IMR-90 (cell line): ENCODE data around the gene GTF2F2. TPM values are rescaled to one million over a fixed set of nuclear protein-coding genes. Genes with fewer than 3 reads are reported as not detected.

Experiments used
- ATAC-seq: fragments of 200-7000 bp; cut with Tn5 transposase; 2 replicates; pipeline ENCODE4 v1.9.1; 2020; ENCODE audit warnings: low read depth, mild to moderate bottlenecking, moderate library complexity
- BruUV-seq: library from RNA; stranded (reverse); fragments of 400-500 nt; replicated peaks from 2 replicates; lab custom pipeline; 2021; lab: Mats Ljungman, UMichigan
- CTCF ChIA-PET: fragments of 300-600 bp; formaldehyde crosslinking; extraction: SDS; loops from one replicate; lab custom pipeline; 2021; ENCODE audit warnings: antibody characterized with exemption; lab: Yijun Ruan, JAX
- POLR2A ChIA-PET: fragments of 300-600 bp; sonication (Branson Sonifier 250); formaldehyde crosslinking; loops from one replicate; lab custom pipeline; 2022; ENCODE audit warnings: antibody characterized with exemption; ENCODE audit not compliant: unreplicated experiment; lab: Charles Lee
- DNase-seq: peaks from one replicate; pipeline ENCODE4 v3.0.0; 2013
- H2AFZ ChIP-seq: replicated peaks from 2 replicates; pipeline ENCODE3; 2013; ENCODE audit warnings: low read length, mild to moderate bottlenecking; ENCODE audit not compliant: poor library complexity
- H2AK5ac ChIP-seq: 2 replicates; pipeline ENCODE4 v1.6.1; 2013; ENCODE audit warnings: low read depth, low read length, inconsistent platforms
- H2AK9ac ChIP-seq: replicated peaks from 2 replicates; pipeline ENCODE3; 2013; ENCODE audit warnings: mild to moderate bottlenecking, low read depth, low read length, moderate library complexity; ENCODE audit not compliant: poor library complexity
- H2BK120ac ChIP-seq: 2 replicates; pipeline ENCODE4 v1.6.1; 2013; ENCODE audit warnings: low read depth, low read length, inconsistent platforms
- H2BK15ac ChIP-seq: 3 replicates; pipeline ENCODE4 v1.6.1; 2013; ENCODE audit warnings: low read depth, low read length, inconsistent platforms
- H2BK20ac ChIP-seq: 2 replicates; pipeline ENCODE4 v1.6.1; 2013; ENCODE audit warnings: low read depth, mild to moderate bottlenecking, inconsistent platforms, low read length, moderate library complexity
- H2BK5ac ChIP-seq: 2 replicates; pipeline ENCODE4 v1.6.1; 2013; ENCODE audit warnings: mild to moderate bottlenecking, low read depth, low read length, inconsistent platforms; ENCODE audit not compliant: poor library complexity, severe bottlenecking
- H3K14ac ChIP-seq: replicated peaks from 2 replicates; pipeline ENCODE4 v1.6.1; 2013; ENCODE audit warnings: low read depth, low read length, inconsistent platforms
- H3K18ac ChIP-seq: 2 replicates; pipeline ENCODE4 v1.6.1; 2013; ENCODE audit warnings: low read depth, low read length, control low read depth
- H3K23ac ChIP-seq: 2 replicates; pipeline ENCODE4 v1.6.1; 2013; ENCODE audit warnings: low read depth, low read length, inconsistent platforms
- H3K27ac ChIP-seq: 2 replicates; pipeline ENCODE4 v1.5.1; 2013; ENCODE audit warnings: mild to moderate bottlenecking, control low read depth, low read length; ENCODE audit not compliant: insufficient read depth
- H3K27me3 ChIP-seq: 2 replicates; pipeline ENCODE4 v1.6.1; 2013; ENCODE audit warnings: low read length; ENCODE audit not compliant: control insufficient read depth, insufficient read depth
- H3K36me3 ChIP-seq: 2 replicates; pipeline ENCODE4 v1.6.1; 2013; ENCODE audit warnings: low read length, mixed read lengths; ENCODE audit not compliant: control insufficient read depth, insufficient read depth
- H3K4ac ChIP-seq: 2 replicates; pipeline ENCODE4 v1.6.1; 2013; ENCODE audit warnings: low read depth, low read length, inconsistent platforms
- H3K4me1 ChIP-seq: 2 replicates; pipeline ENCODE4 v1.6.1; 2013; ENCODE audit warnings: low read length, mixed read lengths; ENCODE audit not compliant: control insufficient read depth, insufficient read depth
- H3K4me2 ChIP-seq: 2 replicates; pipeline ENCODE4 v1.6.1; 2013; ENCODE audit warnings: low read depth, mild to moderate bottlenecking, control low read depth, low read length, moderate library complexity
- H3K4me3 ChIP-seq: 2 replicates; pipeline ENCODE4 v1.5.1; 2013; ENCODE audit warnings: low read depth, mild to moderate bottlenecking, control low read depth, low read length, moderate library complexity; ENCODE audit not compliant: insufficient read depth
- H3K56ac ChIP-seq: 2 replicates; pipeline ENCODE4 v1.6.1; 2013; ENCODE audit warnings: low read length, inconsistent platforms; ENCODE audit not compliant: insufficient read depth; ENCODE audit errors: extremely low read depth
- H3K79me1 ChIP-seq, 2 experiments: 2 replicates each; pipeline ENCODE4 v1.6.1; 2013; ENCODE audit warnings: low read length in 2 of 2, inconsistent platforms in 1 of 2, low read depth in 1 of 2
- H3K9ac ChIP-seq: 2 replicates; pipeline ENCODE4 v1.6.1; 2013; ENCODE audit warnings: low read depth, low read length, control low read depth
- H3K9me1 ChIP-seq: 2 replicates; pipeline ENCODE4 v1.6.1; 2013; ENCODE audit warnings: low read length, inconsistent platforms; ENCODE audit not compliant: insufficient read depth
- H3K9me3 ChIP-seq: 2 replicates; pipeline ENCODE4 v1.6.1; 2013; ENCODE audit warnings: low read length; ENCODE audit not compliant: control insufficient read depth, insufficient read depth
- H4K20me1 ChIP-seq: 2 replicates; pipeline ENCODE4 v1.6.1; 2013; ENCODE audit warnings: low read length, inconsistent platforms; ENCODE audit not compliant: insufficient read depth
- H4K5ac ChIP-seq: 2 replicates; pipeline ENCODE4 v1.6.1; 2013; ENCODE audit warnings: mild to moderate bottlenecking, low read depth, low read length, control low read depth
- H4K8ac ChIP-seq, 2 experiments: 2 replicates each; pipeline ENCODE4 v1.6.1; 2013; ENCODE audit warnings: low read depth in 2 of 2, low read length in 2 of 2, control low read depth in 1 of 2, inconsistent platforms in 1 of 2
- H4K91ac ChIP-seq: 2 replicates; pipeline ENCODE4 v1.6.1; 2013; ENCODE audit warnings: low read depth, low read length, inconsistent platforms; ENCODE audit not compliant: insufficient read depth
- BHLHE40 ChIP-seq: fragments of 150-350 bp; IDR thresholded peaks from 2 replicates; pipeline ENCODE4 v1.6.1; 2016; ENCODE audit warnings: mild to moderate bottlenecking, low read depth, low read length
- CEBPB ChIP-seq: IDR thresholded peaks from 2 replicates; pipeline ENCODE4 v1.6.1; 2012; ENCODE audit warnings: low read depth, low read length, improper control_type of control experiment
- CHD1 ChIP-seq: IDR thresholded peaks from 2 replicates; pipeline ENCODE4 v1.6.1; 2012; ENCODE audit warnings: low read depth, low read length, improper control_type of control experiment
- CTCF ChIP-seq: conservative IDR thresholded peaks from 2 replicates; pipeline ENCODE4 v1.5.1; 2012; ENCODE audit warnings: mild to moderate bottlenecking, low read depth, low read length, improper control_type of control experiment
- FOS ChIP-seq: fragments of 150-350 bp; IDR thresholded peaks from 2 replicates; pipeline ENCODE4 v1.6.1; 2016; ENCODE audit warnings: low read depth, low read length
- MXI1 ChIP-seq: IDR thresholded peaks from 2 replicates; pipeline ENCODE4 v1.6.1; 2012; ENCODE audit warnings: low read depth, mild to moderate bottlenecking, low read length, moderate library complexity, borderline replicate concordance
- RCOR1 ChIP-seq: IDR thresholded peaks from 2 replicates; pipeline ENCODE4 v1.6.1; 2012; ENCODE audit warnings: mild to moderate bottlenecking, low read length, improper control_type of control experiment; ENCODE audit not compliant: insufficient replicate concordance
- WGBS, 2 experiments: methylation state at CpG; one replicate each; pipeline versions ENCODE4 v1.1.5 to v1.1.7; 2013; ENCODE audit warnings: missing lambda C conversion rate in 2 of 2; ENCODE audit not compliant: insufficient read length in 1 of 2; ENCODE audit errors: extremely low coverage in 2 of 2; 5-methylcytosine and 5-hydroxymethylcytosine counted together
- dilution Hi-C: fragments of 300-500 bp; cut with HindIII; formaldehyde crosslinking; loops from one replicate; pipeline ENCODE4 v1.14.3; 2018; ENCODE audit warnings: low sequenced_read_pairs; ENCODE audit not compliant: unreplicated experiment
- in situ Hi-C: fragments of 300-500 bp; cut with MboI; formaldehyde crosslinking; loops from 3 replicates; pipeline ENCODE4 v1.14.3; 2019; ENCODE audit warnings: low sequenced_read_pairs, inconsistent platforms, mixed read lengths
- intact Hi-C: fragments of 100-400 bp; cut with micrococcal nuclease; formaldehyde crosslinking; loops from 2 replicates; pipeline ENCODE4 v1.10.0; 2022
- polyA plus RNA-seq, 3 experiments: library from polyadenylated mRNA; depleted of rRNA; stranded (reverse); fragments of >200 nt; gene quantifications; 2 replicates each; pipeline ENCODE4 v1.2.3, GENCODE V29; 2012; ENCODE audit warnings: low replicate concordance in 1 of 3
- total RNA-seq: library from RNA; depleted of rRNA; stranded (reverse); fragments of >200 nt; gene quantifications from 2 replicates; pipeline ENCODE4 v1.2.3, GENCODE V29; 2012

GTF2F2 gene
- total and polyA plus RNA-seq, 2 of the 4 experiments (the other 2 are of a cell fraction), result 16.5 to 21.0 TPM

- H3K79me1 ChIP-seq, result no peaks in the 10 kb centered on the region
- H2AK5ac ChIP-seq, result no peak overlapping the region
- no peak overlapping the region for H2BK120ac ChIP-seq
- intact Hi-C loops, result no loop called here
- no peak overlapping the region for H4K5ac ChIP-seq
- H3K9ac ChIP-seq, result no peak overlapping the region
- no peak overlapping the region for H4K91ac ChIP-seq
- no peak overlapping the region for H3K56ac ChIP-seq
- no peaks in the 10 kb centered on the region for H3K36me3 ChIP-seq
- H4K20me1 ChIP-seq, result no peaks in the 10 kb centered on the region
- WGBS, 2 experiments, result 93% methylated on average over 5 of the region's 11 CpGs; no CpG with 5 or more reads in 1 of the 2 experiments
- ChIA-PET POLR2A (no interaction called here), CTCF (no interaction called here)
- H2AK9ac ChIP-seq, result no peak overlapping the region
- H3K18ac ChIP-seq, result no peak overlapping the region
- no peaks in the 10 kb centered on the region for H3K27me3 ChIP-seq
- H3K14ac ChIP-seq, result no peak overlapping the region; the same call in 1 of the 2 replicates
- dilution Hi-C loops, result no loop called here
- no peak overlapping the region for H3K4me2 ChIP-seq
- no peak for TF ChIP-seq MXI1
- no peak for TF ChIP-seq FOS
- TF ChIP-seq CTCF, result no peak
- TF ChIP-seq RCOR1, result no peak
- TF ChIP-seq BHLHE40, result no peak
- no peak for TF ChIP-seq CHD1
- no peak for TF ChIP-seq CEBPB
- no peaks in the 10 kb centered on the region for H3K9me3 ChIP-seq
- no peak overlapping the region for H3K4ac ChIP-seq
- no peak overlapping the region for H4K8ac ChIP-seq
- ATAC-seq, result no peak
- in situ Hi-C loops, result loop anchor here (25.0 kb wide), 2 partner anchors 828 to 1403 kb away; no protein-coding TSS in a partner anchor
- no peak overlapping the region for H3K23ac ChIP-seq
- H2BK5ac ChIP-seq, result no peak overlapping the region
- peaks cover 2% of the 10 kb centered on the region for H3K4me1 ChIP-seq
- no peak overlapping the region for H2BK15ac ChIP-seq
- H2BK20ac ChIP-seq, result no peak overlapping the region
- H3K4me3 ChIP-seq, result no peak overlapping the region
- H3K27ac ChIP-seq, result no peak overlapping the region
- no TSS peak for BruUV-seq
- no peaks in the 10 kb centered on the region for H3K9me1 ChIP-seq
- DNase-seq, result no peak
- H2AFZ ChIP-seq, result no peak overlapping the region
Observed at GRCh38 chr13:45315520-45316167, 195.3 kb downstream of the GTF2F2 start.
